ENCODE data around the gene SMIM26. TPM values are rescaled to one million over a fixed set of nuclear protein-coding genes. Genes with fewer than 3 reads are reported as not detected.

The SMIM26 gene
- total and polyA plus RNA-seq, 9 of the 15 experiments (the other 6 are each of a cell fraction or from before 2014, with no cell fraction given): 46.9 to 186 (median 86.5) TPM

DNA sequence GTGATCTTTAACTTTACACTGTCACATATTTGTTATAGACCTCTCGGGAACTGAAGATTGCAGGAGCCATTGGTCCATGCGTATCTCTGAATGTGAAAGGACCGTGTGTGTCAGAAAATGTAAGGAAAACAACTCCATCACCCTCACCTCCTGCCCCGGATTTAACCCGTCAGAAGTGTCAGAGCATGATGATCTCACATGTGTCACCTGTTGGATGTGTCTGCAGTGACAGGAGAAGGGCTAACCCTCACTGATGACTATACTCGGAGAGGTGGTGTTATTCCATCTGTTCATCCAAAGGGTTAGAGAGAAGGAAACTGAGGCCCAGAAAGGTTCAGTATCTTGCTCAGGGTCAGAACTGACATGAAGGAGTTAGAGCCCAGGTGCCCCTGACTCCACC, 34.6 kb upstream of the SMIM26 start:
- no peaks in the 10 kb centered on the region for H3K9me1 ChIP-seq (ENCODE audit: control insufficient read depth, insufficient read depth, low read length)
- CTCF ChIA-PET (ENCODE audit: low intra/inter-chr PET ratio): no interaction called here
- H3K79me2 ChIP-seq (ENCODE audit: control insufficient read depth, insufficient read depth, low read length): no peaks in the 10 kb centered on the region
- no peak overlapping the region for H3K27ac ChIP-seq (ENCODE audit: extremely low read depth, low read depth, low read length)
- FAIRE-seq (no peak), DNase-seq (ENCODE audit: extremely low read depth in 1 of 4, low spot score in 3 of 4) (no peak), ATAC-seq (no peak)
- no peaks in the 10 kb centered on the region for H3K4me1 ChIP-seq (replicated peaks in 1 of 2; ENCODE audit: control insufficient read depth in 2 of 2, insufficient read depth in 2 of 2, low read length in 2 of 2)
- no peaks in the 10 kb centered on the region for H3K9me3 ChIP-seq (replicated peaks; ENCODE audit: control insufficient read depth, insufficient read depth, low read depth, low read length)
- in situ Hi-C loops (cut with MboI): no loop called here
- H4K20me1 ChIP-seq (replicated peaks; ENCODE audit: control insufficient read depth, insufficient read depth, low read length): no peaks in the 10 kb centered on the region
- H2AFZ ChIP-seq (ENCODE audit: low read depth, low read length): no peak overlapping the region
- 89% methylated on average over 5 of the region's 6 CpGs for WGBS (ENCODE audit: insufficient coverage, low coverage, missing lambda C conversion rate)
- no peak overlapping the region for H3K9ac ChIP-seq (ENCODE audit: insufficient read depth in 1 of 2, low read depth in 2 of 2, low read length in 2 of 2)
- TF ChIP-seq NONO (IDR thresholded peaks at IDR 0.05; ENCODE audit: low read depth in 2 of 2, low read length in 1 of 2): no peak
- TF ChIP-seq SIN3B (IDR thresholded peaks at IDR 0.05; ENCODE audit: low read depth): no peak
- TF ChIP-seq ILK (tag; IDR thresholded peaks at IDR 0.05; ENCODE audit: borderline replicate concordance, low read depth): no peak
- TF ChIP-seq NFATC3 (IDR thresholded peaks at IDR 0.05): no peak
- TF ChIP-seq RBM25 (IDR thresholded peaks at IDR 0.05; ENCODE audit: low read depth, low read length, severe bottlenecking): no peak
- TF ChIP-seq, protein P1, sequence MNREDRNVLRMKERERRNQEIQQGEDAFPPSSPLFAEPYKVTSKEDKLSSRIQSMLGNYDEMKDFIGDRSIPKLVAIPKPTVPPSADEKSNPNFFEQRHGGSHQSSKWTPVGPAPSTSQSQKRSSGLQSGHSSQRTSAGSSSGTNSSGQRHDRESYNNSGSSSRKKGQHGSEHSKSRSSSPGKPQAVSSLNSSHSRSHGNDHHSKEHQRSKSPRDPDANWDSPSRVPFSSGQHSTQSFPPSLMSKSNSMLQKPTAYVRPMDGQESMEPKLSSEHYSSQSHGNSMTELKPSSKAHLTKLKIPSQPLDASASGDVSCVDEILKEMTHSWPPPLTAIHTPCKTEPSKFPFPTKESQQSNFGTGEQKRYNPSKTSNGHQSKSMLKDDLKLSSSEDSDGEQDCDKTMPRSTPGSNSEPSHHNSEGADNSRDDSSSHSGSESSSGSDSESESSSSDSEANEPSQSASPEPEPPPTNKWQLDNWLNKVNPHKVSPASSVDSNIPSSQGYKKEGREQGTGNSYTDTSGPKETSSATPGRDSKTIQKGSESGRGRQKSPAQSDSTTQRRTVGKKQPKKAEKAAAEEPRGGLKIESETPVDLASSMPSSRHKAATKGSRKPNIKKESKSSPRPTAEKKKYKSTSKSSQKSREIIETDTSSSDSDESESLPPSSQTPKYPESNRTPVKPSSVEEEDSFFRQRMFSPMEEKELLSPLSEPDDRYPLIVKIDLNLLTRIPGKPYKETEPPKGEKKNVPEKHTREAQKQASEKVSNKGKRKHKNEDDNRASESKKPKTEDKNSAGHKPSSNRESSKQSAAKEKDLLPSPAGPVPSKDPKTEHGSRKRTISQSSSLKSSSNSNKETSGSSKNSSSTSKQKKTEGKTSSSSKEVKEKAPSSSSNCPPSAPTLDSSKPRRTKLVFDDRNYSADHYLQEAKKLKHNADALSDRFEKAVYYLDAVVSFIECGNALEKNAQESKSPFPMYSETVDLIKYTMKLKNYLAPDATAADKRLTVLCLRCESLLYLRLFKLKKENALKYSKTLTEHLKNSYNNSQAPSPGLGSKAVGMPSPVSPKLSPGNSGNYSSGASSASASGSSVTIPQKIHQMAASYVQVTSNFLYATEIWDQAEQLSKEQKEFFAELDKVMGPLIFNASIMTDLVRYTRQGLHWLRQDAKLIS (CRISPR knock-in tag; IDR thresholded peaks at IDR 0.05): no peak
- TF ChIP-seq ZNF644 (tag; IDR thresholded peaks at IDR 0.05; ENCODE audit: low read depth): no peak
- TF ChIP-seq NFE2 (IDR thresholded peaks at IDR 0.05; ENCODE audit: low read depth): no peak
- no peak for TF ChIP-seq E4F1 (CRISPR knock-in tag; IDR thresholded peaks at IDR 0.05; ENCODE audit: borderline replicate concordance)
- no peak for TF ChIP-seq KLF1 (tag; IDR thresholded peaks at IDR 0.05)
- no peak for TF ChIP-seq FOXM1 (IDR thresholded peaks at IDR 0.05; ENCODE audit: low read depth)
- TF ChIP-seq FOXM1 (CRISPR knock-in tag; IDR thresholded peaks at IDR 0.05; ENCODE audit: low read depth): no peak
- no peak for TF ChIP-seq ZNF212 (CRISPR knock-in tag; IDR thresholded peaks at IDR 0.05)
- TF ChIP-seq, protein P2, sequence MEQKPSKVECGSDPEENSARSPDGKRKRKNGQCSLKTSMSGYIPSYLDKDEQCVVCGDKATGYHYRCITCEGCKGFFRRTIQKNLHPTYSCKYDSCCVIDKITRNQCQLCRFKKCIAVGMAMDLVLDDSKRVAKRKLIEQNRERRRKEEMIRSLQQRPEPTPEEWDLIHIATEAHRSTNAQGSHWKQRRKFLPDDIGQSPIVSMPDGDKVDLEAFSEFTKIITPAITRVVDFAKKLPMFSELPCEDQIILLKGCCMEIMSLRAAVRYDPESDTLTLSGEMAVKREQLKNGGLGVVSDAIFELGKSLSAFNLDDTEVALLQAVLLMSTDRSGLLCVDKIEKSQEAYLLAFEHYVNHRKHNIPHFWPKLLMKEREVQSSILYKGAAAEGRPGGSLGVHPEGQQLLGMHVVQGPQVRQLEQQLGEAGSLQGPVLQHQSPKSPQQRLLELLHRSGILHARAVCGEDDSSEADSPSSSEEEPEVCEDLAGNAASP (IDR thresholded peaks at IDR 0.05): no peak
- no peak for TF ChIP-seq DACH1 (IDR thresholded peaks at IDR 0.05; ENCODE audit: partially characterized antibody)
- no peak overlapping the region for H3K4me3 ChIP-seq
- H3K27me3 ChIP-seq (ENCODE audit: control insufficient read depth in 2 of 2, insufficient read depth in 2 of 2, low read length in 2 of 2): no peaks in the 10 kb centered on the region
- POLR2A ChIA-PET: no interaction called here
- no TSS peak for BruUV-seq (replicated peaks)
- intact Hi-C loops (cut with micrococcal nuclease): no loop called here
- peaks cover 74% of the 10 kb centered on the region for H3K36me3 ChIP-seq (ENCODE audit: control insufficient read depth, insufficient read depth, low read length)
- H3K4me2 ChIP-seq (ENCODE audit: insufficient read depth, low read length): no peak overlapping the region
